Duodenal mucosa (tissue), 2 donors: ENCODE data around the gene YIPF7.

Experiments
- H3K27ac ChIP-seq: one replicate; pipeline ENCODE4 v1.7.0; 2013; ENCODE audit warnings: low read depth, low read length
- H3K27me3 ChIP-seq, 2 donors: one replicate each; pipeline ENCODE4 v1.7.0; 2013; ENCODE audit warnings: low read length in 2 of 2, control low read depth in 1 of 2; ENCODE audit not compliant: insufficient read depth in 2 of 2, control insufficient read depth in 1 of 2
- H3K36me3 ChIP-seq, 2 donors: one replicate each; pipeline ENCODE4 v1.7.0; 2013; ENCODE audit warnings: low read length in 2 of 2, control low read depth in 1 of 2; ENCODE audit not compliant: insufficient read depth in 2 of 2, control insufficient read depth in 1 of 2
- H3K4me1 ChIP-seq, 2 donors: one replicate each; pipeline ENCODE4 v1.7.0; 2013; ENCODE audit warnings: low read length in 2 of 2, control low read depth in 1 of 2; ENCODE audit not compliant: insufficient read depth in 2 of 2, control insufficient read depth in 1 of 2
- H3K4me3 ChIP-seq, 2 donors: one replicate each; pipeline ENCODE4 v1.7.0; 2013; ENCODE audit warnings: low read length in 2 of 2, low read depth in 1 of 2
- H3K9ac ChIP-seq, 2 donors: one replicate each; pipeline ENCODE4 v1.7.0; 2013; ENCODE audit warnings: low read length in 2 of 2, low read depth in 1 of 2
- H3K9me3 ChIP-seq, 2 donors: one replicate each; pipeline ENCODE4 v1.7.0; 2013; ENCODE audit warnings: low read length in 2 of 2, control low read depth in 1 of 2; ENCODE audit not compliant: control insufficient read depth in 1 of 2

The YIPF7 gene

GRCh38 chr4:44668526-44668925 is 17.1 kb upstream of the YIPF7 start:
- Histone ChIP-seq H3K27ac (no peak overlapping the region), H3K27me3 (no peaks in the 10 kb centered on the region), H3K36me3 (no peaks in the 10 kb centered on the region), H3K9ac (no peak overlapping the region), H3K9me3 (no peaks in the 10 kb centered on the region), H3K4me1 (no peaks in the 10 kb centered on the region), H3K4me3 (no peak overlapping the region)

GRCh38 chr4:44663539-44664263 is 12.3 kb upstream of the YIPF7 start:
- Histone ChIP-seq H3K4me1 (no peaks in the 10 kb centered on the region), H3K27ac (no peak overlapping the region), H3K9ac (no peak overlapping the region), H3K27me3 (no peaks in the 10 kb centered on the region), H3K4me3 (no peak overlapping the region), H3K36me3 (no peaks in the 10 kb centered on the region), H3K9me3 (no peaks in the 10 kb centered on the region)

GRCh38 chr4:44662623-44663005 is 11.2 kb upstream of the YIPF7 start:
- no peaks in the 10 kb centered on the region for H3K36me3 ChIP-seq

GRCh38 chr4:44661940-44662622 is 10.7 kb upstream of the YIPF7 start:
- no peaks in the 10 kb centered on the region for H3K4me1 ChIP-seq
- H3K27me3 ChIP-seq, result no peaks in the 10 kb centered on the region
- H3K4me3 ChIP-seq, result no peak overlapping the region
- no peak overlapping the region for H3K27ac ChIP-seq
- H3K36me3 ChIP-seq, result no peaks in the 10 kb centered on the region
- no peak overlapping the region for H3K9ac ChIP-seq
- H3K9me3 ChIP-seq, result no peaks in the 10 kb centered on the region

More at GRCh38 chr4:44662623-44663005, 11.2 kb upstream of the YIPF7 start:
- Histone ChIP-seq H3K4me1 (no peaks in the 10 kb centered on the region), H3K27me3 (no peaks in the 10 kb centered on the region), H3K9me3 (no peaks in the 10 kb centered on the region), H3K4me3 (no peak overlapping the region), H3K27ac (no peak overlapping the region), H3K9ac (no peak overlapping the region)

- no peak overlapping the region for H3K9ac ChIP-seq
- no peak overlapping the region for H3K27ac ChIP-seq
- no peaks in the 10 kb centered on the region for H3K4me1 ChIP-seq
- H3K36me3 ChIP-seq, result no peaks in the 10 kb centered on the region
- H3K9me3 ChIP-seq, result no peaks in the 10 kb centered on the region
- H3K27me3 ChIP-seq, result no peaks in the 10 kb centered on the region
- no peak overlapping the region for H3K4me3 ChIP-seq
These were observed 9.0 kb upstream of the YIPF7 start for GRCh38 chr4:44660396-44660795.

GRCh38 chr4:44652002-44652401 is 577 bp upstream of the YIPF7 start:
- no peaks in the 10 kb centered on the region for H3K27me3 ChIP-seq
- no peak overlapping the region for H3K4me3 ChIP-seq
- H3K9me3 ChIP-seq, result no peaks in the 10 kb centered on the region
- no peak overlapping the region for H3K27ac ChIP-seq
- H3K4me1 ChIP-seq, result no peaks in the 10 kb centered on the region
- H3K9ac ChIP-seq, result no peak overlapping the region
- no peaks in the 10 kb centered on the region for H3K36me3 ChIP-seq

- no peaks in the 10 kb centered on the region for H3K4me1 ChIP-seq
- no peak overlapping the region for H3K9ac ChIP-seq
- H3K4me3 ChIP-seq, result no peak overlapping the region
- no peak overlapping the region for H3K27ac ChIP-seq
- H3K27me3 ChIP-seq, result no peaks in the 10 kb centered on the region
- peaks cover 9 to 11% of the 10 kb centered on the region in 2 donors for H3K9me3 ChIP-seq
- no peaks in the 10 kb centered on the region for H3K36me3 ChIP-seq
These were observed 5.3 kb downstream of the YIPF7 start for GRCh38 chr4:44646151-44646550.

GRCh38 chr4:44638091-44638490 is 13.3 kb downstream of the YIPF7 start:
- no peak overlapping the region for H3K27ac ChIP-seq
- H3K9ac ChIP-seq, result no peak overlapping the region
- H3K4me1 ChIP-seq, result no peaks in the 10 kb centered on the region
- no peak overlapping the region for H3K4me3 ChIP-seq
- H3K36me3 ChIP-seq, result no peaks in the 10 kb centered on the region
- H3K9me3 ChIP-seq, result peaks cover 0 to under 1% of the 10 kb centered on the region in 2 donors
- H3K27me3 ChIP-seq, result no peaks in the 10 kb centered on the region

- no peaks in the 10 kb centered on the region for H3K27me3 ChIP-seq
- no peak overlapping the region for H3K4me3 ChIP-seq
- H3K9me3 ChIP-seq, result no peaks in the 10 kb centered on the region
- no peaks in the 10 kb centered on the region for H3K36me3 ChIP-seq
- H3K4me1 ChIP-seq, result no peaks in the 10 kb centered on the region
- no peak overlapping the region for H3K9ac ChIP-seq
- no peak overlapping the region for H3K27ac ChIP-seq
These were observed 18.7 kb downstream of the YIPF7 start for GRCh38 chr4:44632733-44633132.

GRCh38 chr4:44632089-44632488 is 19.3 kb downstream of the YIPF7 start:
- no peaks in the 10 kb centered on the region for H3K4me1 ChIP-seq
- no peak overlapping the region for H3K4me3 ChIP-seq
- no peaks in the 10 kb centered on the region for H3K9me3 ChIP-seq
- no peak overlapping the region for H3K27ac ChIP-seq
- H3K27me3 ChIP-seq, result no peaks in the 10 kb centered on the region
- no peaks in the 10 kb centered on the region for H3K36me3 ChIP-seq
- no peak overlapping the region for H3K9ac ChIP-seq
